CD4-positive, alpha-beta T cell treated with Interleukin-15 for 4 hours (primary cell): Measurements from ENCODE around the gene AHCYL2.
"Not testable (repeated sequence)": the region's sequence is repeated elsewhere in the genome, so short reads cannot be mapped to it uniquely, and the experiment has no call there.

Experiments
- DNase-seq: peaks from one replicate; pipeline ENCODE4 v3.0.0-alpha.2; 2020; ENCODE audit warnings: low spot score

AHCYL2 gene

DNA sequence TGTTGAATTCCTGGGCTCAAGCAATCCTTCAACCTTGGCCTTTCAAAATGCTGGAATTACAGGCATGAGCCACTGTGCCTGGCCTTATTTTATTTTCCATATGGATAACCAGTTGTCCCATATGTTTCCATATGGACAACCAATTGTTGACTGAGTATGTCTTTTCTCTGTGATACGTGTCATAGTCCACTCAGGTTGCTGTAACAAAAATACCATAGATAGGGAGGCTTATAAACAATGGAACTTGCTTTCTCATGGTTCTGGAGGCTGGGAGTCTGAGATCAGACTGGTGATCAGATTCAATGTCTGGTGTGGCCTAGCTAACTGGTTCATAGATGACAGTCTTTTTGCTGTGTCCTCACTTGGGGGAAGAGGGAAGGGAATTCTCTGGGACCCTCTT lies 19.4 kb downstream of the AHCYL2 start:
- no peak for DNase-seq

DNA sequence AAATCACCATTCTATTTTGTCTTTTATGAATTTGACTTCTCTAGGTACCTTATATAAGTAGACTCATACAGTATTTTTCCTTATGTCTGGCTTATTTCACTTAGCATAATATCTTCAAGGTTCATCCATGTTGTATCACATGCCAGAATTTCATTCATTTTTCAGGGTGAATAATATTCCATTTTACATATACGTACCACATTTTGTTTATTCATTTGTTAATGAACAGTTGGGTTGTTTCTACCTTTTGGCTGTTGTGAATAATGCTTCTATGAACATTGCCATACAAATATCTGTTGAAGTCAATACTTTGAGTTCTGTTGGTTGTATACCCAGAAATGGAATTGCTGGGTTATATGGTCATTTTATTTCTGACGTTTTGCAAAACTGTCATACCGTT lies 20.7 kb downstream of the AHCYL2 start:
- DNase-seq = no peak

DNA sequence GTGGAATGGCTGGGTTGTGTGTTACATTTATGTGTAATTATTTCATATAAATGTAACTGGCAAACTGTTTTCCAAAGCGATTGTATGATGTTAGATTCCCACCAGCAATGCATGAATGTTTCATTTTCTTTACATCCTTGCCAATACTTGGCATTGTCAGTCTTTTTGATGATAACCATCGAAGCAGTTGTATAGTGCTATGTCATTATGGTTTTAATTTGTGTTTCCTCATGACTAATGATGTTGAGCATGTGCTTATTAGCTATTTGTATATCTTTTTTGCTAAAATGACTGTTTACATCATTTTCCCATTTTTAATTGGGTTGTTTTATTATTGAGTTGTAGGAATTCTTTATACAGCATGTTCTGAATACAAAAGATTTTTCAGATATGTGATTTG lies 22.3 kb downstream of the AHCYL2 start:
- no peak for DNase-seq

DNA sequence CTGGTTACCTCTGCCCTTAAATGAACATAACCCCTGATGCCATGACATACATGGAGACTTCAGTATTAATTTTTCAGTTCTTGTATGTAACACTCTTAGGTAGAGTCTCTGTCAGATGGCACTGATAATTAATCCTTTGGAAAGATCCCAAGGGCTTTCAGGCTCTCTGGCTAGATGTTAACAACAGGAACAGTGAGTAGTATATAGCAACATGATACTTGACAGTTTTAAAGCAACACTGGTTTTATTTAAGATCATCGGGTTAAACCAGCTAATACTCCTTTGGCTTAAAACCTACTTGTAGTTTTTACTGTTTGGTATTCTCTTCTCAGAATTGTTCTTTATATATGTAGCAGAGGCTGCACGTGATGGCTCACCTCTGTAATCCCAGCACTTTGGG lies 27.3 kb downstream of the AHCYL2 start:
- no peak for DNase-seq

DNA sequence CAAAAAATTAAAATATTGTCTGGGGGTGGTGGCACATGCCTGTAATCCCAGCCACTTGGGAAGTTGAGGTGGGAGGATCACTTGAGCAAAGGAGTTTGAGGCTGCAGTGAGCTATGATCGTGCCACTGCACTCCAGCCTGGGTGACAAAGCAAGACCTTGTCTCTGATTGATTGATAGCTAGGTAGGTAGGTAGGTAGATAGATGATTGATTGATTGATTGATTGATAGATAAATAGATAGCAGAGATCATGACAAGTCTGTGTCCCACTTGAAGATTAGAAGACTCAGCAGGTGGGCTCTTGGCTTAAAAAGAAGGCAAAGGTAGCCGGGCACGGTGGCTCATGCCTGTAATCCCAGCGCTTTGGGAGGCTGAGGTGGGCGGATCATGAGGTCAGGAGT lies 27.8 kb downstream of the AHCYL2 start:
- DNase-seq = not testable (repeated sequence)

DNA sequence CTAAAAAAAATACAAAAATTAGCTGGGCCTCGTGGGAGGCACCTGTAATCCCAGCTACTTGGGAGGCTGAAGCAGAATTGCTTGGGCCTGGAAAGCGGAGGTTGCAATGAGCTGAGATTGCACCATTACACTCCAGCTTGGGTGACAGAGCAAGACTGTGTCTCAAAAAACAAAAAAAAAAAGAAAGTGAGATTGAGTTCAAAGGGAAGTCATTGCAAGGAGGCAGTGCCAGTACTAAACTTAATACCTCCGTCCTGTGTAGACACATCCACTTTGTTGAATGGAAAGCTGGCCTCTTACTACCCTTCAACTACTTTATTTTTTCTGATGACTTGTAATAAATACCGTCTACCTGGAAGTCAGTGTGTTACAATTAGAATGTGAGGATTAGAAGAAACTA lies 31.0 kb downstream of the AHCYL2 start:
- no peak for DNase-seq

DNA sequence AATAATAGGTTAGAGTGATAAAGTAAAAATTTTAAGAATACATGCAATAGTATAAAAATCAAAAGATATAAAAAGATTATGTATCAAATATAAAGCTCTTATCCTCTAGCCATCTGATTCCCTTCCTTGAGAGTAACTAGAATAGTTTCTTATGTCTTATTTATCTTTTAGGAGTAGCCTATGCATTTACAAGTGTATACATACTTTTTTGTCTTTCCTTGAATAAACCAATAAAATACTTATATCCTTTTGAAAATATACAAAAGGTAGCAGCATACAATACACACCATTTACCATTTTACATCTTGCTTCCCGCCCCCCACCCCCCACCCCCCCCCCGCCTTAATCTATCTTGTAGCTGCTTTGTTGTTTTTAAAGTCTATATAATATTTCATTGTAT lies 31.4 kb downstream of the AHCYL2 start:
- no peak for DNase-seq

DNA sequence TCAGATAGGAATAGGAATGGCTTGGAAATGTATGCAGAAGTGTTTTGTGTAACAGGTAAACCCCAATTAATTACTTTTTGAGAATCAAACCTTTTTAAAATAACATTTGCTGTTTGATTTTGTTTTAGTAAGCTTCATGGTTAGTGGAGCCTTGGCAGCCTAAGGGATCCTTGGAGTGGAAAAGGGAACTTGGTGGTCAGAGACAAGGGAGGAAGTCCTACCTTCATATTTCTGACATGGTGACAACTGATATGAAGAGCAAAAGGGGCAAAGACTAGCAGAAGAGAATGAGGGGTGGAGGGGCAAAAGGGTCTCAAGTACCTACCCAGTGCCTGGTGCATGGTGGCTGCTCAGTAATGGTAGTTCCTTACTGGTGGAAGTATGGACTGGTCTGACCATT lies 32.3 kb downstream of the AHCYL2 start:
- no peak for DNase-seq

DNA sequence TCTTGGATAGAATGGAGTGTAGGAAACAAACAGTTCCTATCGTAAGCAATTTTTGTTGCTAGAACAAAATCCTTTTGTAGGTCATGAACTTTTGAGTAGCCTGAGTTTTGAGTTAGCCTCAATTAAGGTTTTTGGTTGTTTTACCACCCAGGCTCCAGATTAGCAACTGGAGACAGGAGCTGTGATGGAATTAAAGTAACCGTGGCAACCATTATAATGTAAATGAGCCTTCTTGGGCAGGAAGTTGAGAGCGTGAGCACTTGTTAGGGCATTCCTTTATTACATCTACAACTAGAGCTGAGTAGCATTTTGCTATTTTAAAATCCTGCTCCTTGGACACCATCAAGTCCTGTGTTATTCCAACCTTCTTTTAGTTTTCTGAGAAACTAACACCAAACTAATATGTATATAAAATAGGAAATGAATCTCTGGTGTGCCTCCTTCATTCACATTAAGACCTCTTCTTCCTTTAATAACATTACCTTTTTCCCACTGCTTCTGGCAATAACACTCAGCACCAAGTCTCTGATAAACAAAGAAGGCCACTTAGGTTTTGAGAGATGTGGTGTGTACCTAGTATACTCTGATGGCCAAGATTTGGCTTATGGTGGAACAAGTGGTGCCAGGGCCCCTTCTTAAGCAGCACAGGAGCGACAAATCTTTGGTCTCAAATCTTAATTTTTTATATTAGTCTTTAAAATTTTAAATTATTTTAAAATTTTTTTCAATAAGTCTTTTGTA lies 34.0 kb downstream of the AHCYL2 start:
- no peak for DNase-seq

DNA sequence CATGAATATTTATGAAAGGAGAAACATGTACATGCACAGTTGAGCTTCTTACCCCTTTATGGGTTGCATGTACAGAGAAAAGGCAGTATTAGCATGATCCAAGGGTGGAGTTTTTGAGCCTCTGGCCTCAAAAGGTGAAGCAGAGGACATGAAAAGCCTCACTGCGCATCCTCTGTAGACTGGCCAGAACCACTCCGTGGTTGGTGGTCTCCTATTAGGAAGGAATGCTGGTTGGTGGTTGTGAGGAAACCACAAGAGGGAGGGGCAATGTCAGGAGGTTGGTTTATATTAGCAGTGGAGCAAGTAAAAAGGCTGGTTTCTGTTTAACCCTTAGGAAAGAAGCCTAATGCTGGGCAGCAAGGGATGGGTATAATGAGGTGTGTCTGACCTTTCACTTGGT lies 37.5 kb downstream of the AHCYL2 start:
- no peak for DNase-seq

DNA sequence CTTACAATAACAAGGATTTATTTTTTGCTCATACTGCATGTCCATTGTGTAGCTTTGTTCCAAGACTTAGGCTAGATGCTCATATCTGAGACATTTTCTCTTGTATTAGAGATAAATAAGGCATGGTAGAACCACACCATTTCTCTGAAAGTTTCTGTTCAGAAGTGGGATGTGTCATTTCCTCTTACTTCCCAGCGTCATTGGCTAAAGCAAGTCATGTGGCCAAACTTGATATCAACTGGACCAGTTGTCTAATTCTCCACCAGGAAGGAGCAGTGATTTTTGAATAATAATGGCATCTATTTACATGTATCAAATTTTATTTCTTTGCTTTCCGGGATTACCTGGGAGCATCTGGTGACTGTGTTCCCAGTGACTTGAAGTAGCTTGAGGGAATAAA lies 38.3 kb downstream of the AHCYL2 start:
- DNase-seq = peak; percentile 8

DNA sequence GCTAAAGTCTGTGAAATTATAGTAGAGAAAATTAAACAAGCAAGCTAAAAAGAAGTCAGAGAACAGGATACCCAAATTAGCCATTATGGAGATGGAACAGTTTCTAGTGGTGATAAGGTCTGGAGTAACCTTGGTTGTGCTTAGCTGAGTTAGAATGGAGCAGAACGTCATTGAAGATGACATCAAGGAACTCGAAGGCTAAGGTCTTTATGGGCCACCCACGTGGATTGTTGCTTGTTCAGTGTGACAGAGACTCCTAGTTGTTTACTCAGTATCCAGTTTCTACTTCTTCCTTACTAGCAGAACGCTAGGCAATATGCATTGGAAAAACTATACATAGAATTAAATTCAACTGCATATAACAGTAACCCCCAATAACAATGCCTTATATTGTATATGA lies 39.7 kb downstream of the AHCYL2 start:
- DNase-seq = no peak

DNA sequence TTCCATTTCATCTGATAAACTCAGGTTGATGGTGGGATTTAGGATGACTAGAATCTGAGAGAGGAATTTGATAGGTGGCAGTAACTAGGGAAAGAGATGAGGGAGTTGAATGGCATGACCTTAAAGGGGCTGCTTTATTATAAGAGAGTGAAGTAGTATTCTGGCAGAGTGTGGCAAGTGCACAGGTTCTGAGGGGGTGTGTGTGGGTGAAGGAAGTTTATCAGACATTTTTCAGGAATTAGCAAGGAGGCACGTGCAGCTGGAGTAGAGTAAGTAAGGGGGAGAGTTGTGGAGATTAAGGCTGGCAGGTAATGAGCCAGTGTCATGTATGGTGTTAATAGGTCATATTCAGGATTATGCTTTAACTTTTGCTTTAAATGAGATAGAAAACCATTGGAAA lies 40.5 kb downstream of the AHCYL2 start:
- DNase-seq = no peak

DNA sequence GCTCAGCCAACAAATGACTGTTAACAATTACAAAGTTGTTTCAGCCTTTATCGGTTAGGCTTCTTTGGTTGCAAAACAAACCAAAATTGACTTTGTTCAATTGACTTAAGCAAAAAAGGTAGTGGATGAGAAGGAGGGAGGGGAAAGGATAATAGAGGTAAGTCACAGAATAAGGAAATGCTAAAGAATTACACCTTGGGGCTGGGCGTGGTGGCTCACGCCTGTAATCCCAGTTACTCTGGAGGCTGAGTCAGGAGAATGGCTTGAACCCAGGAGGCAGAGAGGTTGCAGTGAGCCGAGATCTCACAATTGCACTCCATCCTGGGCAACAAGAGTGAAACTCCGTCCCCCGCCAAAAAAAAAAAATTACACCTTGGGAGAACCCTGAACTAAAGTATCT lies 41.4 kb downstream of the AHCYL2 start:
- DNase-seq = no peak

DNA sequence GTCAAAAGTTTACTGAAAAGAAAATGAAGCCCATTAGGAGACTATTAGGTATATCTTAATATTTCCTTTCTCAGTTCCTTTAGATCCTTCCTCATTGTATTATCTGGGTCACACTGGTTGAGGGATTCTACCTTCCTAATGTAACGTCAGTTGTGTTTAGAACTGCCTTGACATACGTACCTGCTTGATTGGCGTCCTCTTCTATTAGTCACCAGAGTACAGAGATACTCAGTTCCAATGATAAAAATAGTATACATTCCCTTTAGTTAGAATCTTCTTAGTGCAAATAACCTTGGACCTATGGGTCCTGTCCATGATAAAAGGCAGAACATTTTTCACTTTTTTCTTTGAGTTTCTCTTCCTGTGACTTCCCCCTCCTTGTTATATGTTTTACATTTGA lies 45.2 kb downstream of the AHCYL2 start:
- DNase-seq = no peak

DNA sequence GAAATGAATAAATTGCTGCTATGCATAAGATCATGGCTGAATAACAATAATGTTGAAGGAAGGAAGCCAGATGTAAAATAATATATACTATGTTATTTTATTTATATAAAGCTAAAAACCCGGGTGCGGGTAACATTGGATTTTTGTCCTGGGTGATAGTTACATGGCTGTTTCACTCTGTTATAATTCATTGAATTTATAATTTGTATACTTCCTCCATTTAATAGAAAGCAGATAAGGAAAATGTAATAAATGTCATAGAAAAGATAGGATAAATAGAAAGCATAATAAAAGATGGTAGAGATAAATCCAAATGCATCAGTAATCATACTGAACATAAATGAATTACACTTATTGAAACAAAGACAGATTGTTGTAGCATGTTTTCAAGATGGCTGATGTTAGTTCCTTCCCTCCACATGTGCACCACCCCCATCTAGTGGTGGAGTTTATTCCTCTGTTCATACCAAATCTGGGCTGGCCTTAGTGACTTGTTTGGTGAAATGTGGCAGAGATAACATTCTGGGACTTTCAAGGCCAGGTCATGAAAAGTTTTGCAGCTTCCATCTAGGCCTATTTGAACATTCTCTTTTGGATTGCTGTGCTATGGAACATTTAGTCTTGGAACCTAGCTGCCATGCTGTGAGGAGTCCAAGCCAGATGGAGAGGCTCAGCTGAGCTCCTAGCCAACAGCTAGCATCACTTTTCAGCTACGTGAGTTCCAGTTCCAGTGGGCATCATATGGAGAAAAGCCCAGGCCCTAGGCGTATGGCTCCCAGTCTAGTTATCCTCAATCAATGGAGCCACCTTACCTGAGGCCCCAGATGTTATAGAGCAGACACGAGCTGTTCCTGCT lies 46.9 kb downstream of the AHCYL2 start:
- peak; percentile 81 for DNase-seq

DNA sequence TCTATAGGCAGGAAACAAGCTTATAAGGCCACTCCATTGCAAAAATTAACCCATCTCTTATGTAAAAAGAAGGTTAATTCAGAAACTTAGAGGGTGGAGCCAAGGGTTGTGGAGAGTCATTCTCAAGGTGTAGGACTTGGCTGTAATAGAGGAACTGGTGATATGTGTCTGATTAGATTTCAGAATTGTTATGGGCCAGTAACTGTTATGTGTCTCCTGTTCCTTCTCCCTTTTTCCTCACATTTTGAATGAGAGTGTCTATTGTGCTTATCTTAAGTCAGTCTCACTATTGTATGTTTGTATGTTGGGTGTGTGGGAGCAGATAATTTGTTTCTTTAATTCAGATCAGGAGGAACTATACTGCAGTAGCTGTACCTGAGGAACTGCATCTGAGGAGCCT lies 49.1 kb downstream of the AHCYL2 start:
- no peak for DNase-seq

DNA sequence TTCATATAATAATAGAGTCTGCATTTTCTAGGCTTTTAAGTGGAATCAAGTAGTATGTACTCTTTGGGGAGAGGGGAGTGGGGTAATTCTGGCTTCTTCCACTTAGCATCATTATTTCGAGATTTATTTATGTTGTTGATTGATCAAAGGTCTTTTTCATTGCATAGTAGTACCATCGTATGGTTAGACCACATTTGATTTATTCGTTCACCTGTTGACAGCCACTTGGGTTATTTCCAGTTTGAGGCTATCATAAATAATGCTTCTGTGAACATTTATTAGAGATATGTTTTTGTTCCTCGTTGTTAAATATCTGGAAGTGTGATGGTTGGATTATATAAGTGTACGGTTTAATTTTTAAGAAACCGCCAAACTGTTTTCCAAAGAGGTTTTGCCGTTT lies 52.8 kb downstream of the AHCYL2 start:
- DNase-seq = no peak

DNA sequence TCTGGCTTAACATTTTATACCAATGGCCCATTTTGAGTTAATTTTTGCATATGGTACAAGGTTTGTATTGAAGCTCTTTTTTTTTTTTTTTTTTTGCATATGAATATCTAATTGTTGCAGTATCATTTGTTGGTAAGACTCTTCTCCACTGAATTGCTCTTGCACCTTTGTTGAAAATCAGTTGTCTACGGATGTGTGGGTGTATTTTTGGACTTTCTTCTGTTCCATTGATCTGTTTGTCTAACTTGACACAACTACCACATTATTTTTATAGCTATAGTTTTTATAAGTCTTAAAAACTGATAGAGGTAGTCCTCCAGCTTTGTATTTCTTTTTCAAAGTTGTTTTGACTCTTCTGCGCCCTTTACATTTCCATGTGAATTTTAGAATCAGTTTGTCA lies 53.9 kb downstream of the AHCYL2 start:
- DNase-seq = no peak

DNA sequence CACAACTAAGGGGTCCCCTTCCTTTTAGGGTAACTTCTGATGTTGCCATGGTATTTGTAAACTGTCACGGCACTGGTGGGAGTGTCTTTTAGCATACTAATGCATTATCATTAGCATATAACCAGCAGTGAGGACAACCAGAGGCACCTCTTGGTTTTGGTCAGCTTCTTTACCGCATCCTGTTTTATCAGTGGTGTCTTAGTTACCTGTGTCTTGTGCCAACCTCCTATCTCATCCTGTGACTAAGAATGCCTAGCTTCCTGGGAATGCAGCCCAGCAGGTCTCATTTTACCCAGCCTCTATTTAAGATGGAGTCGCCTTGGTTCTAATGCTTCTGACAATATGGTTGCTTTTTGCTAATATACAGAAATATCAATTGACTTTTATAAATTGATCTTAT lies 54.9 kb downstream of the AHCYL2 start:
- no peak for DNase-seq

DNA sequence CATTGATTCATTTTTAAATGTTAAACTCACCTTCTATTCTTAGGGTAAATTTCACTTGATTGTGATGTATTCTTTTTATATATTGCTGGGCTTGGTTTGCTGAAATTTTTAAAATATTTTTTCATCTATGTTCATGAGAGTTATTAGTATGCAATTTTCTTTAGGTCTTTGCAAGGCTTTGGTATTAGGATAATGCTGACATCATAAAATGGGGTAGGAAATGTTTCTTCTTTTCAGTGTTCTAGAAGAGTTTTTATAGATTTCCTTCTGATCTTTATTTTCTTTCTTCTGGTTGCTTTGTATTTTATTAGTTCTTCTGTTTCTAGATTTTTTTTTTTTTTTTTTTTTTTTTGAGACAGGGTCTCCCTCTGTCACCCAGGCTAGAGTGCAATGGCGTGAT lies 56.3 kb downstream of the AHCYL2 start:
- no peak for DNase-seq

DNA sequence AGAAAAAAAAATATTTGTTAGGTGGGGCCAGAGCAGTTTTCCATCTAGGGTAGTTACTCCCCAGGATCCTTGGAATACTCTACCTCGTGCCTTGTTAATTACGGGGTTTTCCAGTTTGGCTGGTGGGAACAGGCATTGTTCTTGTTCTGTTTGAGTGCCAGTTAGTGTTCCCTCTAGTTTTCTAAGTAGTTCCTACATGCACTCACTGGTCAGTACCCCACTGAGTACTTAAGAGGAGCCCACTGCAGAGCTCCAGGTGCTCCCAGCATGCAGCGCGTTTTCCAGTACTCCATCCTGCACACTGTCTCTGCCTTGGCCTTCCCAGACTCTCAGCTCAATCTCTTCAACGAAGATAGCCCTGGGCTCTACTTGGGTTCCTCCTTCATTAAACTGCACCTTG lies 58.0 kb downstream of the AHCYL2 start:
- DNase-seq = no peak

DNA sequence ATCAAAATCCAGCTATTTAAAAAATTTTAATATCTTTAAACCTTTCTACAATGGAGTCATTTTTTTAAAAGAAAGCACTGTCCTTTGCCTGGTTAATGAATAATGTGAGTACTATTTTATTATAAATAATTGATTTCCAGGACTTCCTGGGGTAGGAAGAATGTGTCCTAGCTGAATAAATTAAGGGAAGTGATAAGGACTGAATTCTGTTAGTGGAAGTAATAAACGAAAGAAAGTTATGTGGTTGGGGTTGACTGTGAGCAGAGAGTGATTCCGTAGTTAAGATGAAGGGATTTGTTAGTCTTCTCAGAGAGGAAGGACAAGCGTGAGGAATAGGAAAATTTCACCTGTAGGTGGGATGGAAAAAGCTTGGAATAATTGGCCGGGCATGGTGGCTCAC lies 59.1 kb downstream of the AHCYL2 start:
- no peak for DNase-seq

DNA sequence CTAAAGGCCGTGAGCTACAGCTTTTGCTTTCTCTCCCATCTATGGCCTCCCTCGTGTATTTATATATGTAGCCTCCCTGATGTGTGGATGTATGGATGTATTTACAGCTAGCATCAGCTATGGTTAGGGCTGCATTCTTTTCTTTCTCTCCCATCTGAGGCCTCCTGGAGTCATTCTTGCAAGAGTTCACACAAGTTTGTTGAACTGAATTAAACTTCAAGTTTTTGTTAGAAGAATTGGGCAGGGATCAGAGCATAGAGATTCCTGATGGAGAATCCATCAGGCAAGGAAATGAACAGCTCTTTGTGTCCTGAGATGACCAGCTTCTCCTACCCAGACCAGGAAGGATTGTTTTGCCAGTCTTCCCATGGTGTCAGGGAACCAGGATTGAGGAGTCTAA lies 60.3 kb downstream of the AHCYL2 start:
- no peak for DNase-seq
